SK-N-MC (cell line): Measurements from ENCODE around the gene MT2A.

Experiments used
- DNase-seq: peaks from one replicate; pipeline ENCODE4 v3.0.0-alpha.2; 2011; ENCODE audit warnings: low read depth, low spot score
- H3K27ac ChIP-seq: fragments of 200-600 bp; sonication (generic); 2 replicates; pipeline ENCODE4 v1.5.1; 2016; ENCODE audit warnings: mixed run types
- H3K36me3 ChIP-seq: fragments of 200-600 bp; sonication (generic); 2 replicates; pipeline ENCODE4 v1.6.1; 2017; ENCODE audit warnings: antibody characterized with exemption, low read length, mixed read lengths; ENCODE audit not compliant: insufficient read depth
- H3K4me3 ChIP-seq: fragments of 200-600 bp; sonication (generic); 2 replicates; pipeline ENCODE4 v1.5.1; 2016
- H3K9ac ChIP-seq: fragments of 200-600 bp; sonication (generic); 2 replicates; pipeline ENCODE4 v1.8.0; 2017; ENCODE audit warnings: mixed run types, mixed read lengths; ENCODE audit not compliant: insufficient read length
- H3K9me3 ChIP-seq: fragments of 200-600 bp; sonication (generic); 2 replicates; pipeline ENCODE4 v1.6.1; 2017; ENCODE audit warnings: low read depth, mild to moderate bottlenecking, antibody characterized with exemption, low read length, moderate library complexity, mixed read lengths
- EZH2 ChIP-seq: fragments of 200-600 bp; sonication (generic); IDR thresholded peaks from one replicate; pipeline ENCODE4 v1.6.1; 2017; ENCODE audit warnings: antibody characterized with exemption
- FOXP2 ChIP-seq: optimal IDR thresholded peaks from 2 replicates; pipeline ENCODE3; 2011; ENCODE audit warnings: mild to moderate bottlenecking, moderate library complexity; ENCODE audit not compliant: insufficient read depth; ENCODE audit errors: extremely low read length, control extremely low read depth
- POLR2AphosphoS5 ChIP-seq: IDR thresholded peaks from 2 replicates; pipeline ENCODE4 v1.6.1; 2012; ENCODE audit warnings: mild to moderate bottlenecking, low read depth, low read length, borderline replicate concordance

The MT2A gene

GRCh38 chr16:56631832-56632155 lies 23.4 kb downstream of the MT2A start:
- no peak overlapping the region for H3K9ac ChIP-seq
- DNase-seq: no peak
- no peak overlapping the region for H3K4me3 ChIP-seq

GRCh38 chr16:56632156-56632847 lies 23.9 kb downstream of the MT2A start, which contains the start of gene MT1M:
TSS of gene MT1M (plus strand) at chr16:56632659. CDS start at chr16:56632732, 73 bp downstream.
- H3K27ac ChIP-seq: no peak within 1 kb of the TSS
- TF ChIP-seq EZH2 (no peak), FOXP2 (no peak), POLR2AphosphoS5 (no peak)
- H3K9me3 ChIP-seq: no peaks in the 10 kb centered on the region
- no peak within 1 kb of the TSS for H3K9ac ChIP-seq
- DNase-seq: no peak
- H3K4me3 ChIP-seq: no peak within 1 kb of the TSS
- H3K36me3 ChIP-seq: no peaks in the 10 kb centered on the region

More at GRCh38 chr16:56631832-56632155, 23.4 kb downstream of the MT2A start:
- Histone ChIP-seq H3K9me3 (no peaks in the 10 kb centered on the region), H3K36me3 (no peaks in the 10 kb centered on the region), H3K27ac (no peak overlapping the region)
- TF ChIP-seq EZH2: no peak
- no peak for TF ChIP-seq FOXP2
- no peak for TF ChIP-seq POLR2AphosphoS5

GRCh38 chr16:56632848-56633365 lies 24.5 kb downstream of the MT2A start:
- Histone ChIP-seq H3K36me3 (no peaks in the 10 kb centered on the region), H3K4me3 (no peak overlapping the region), H3K9ac (no peak overlapping the region), H3K9me3 (no peaks in the 10 kb centered on the region), H3K27ac (no peak overlapping the region)
- TF ChIP-seq EZH2 (no peak), FOXP2 (no peak), POLR2AphosphoS5 (no peak)
- no peak for DNase-seq

- no peak overlapping the region for H3K4me3 ChIP-seq
- TF ChIP-seq FOXP2: no peak
- no peak for TF ChIP-seq EZH2
- no peak for DNase-seq
- no peak overlapping the region for H3K27ac ChIP-seq
- no peak overlapping the region for H3K9ac ChIP-seq
- H3K9me3 ChIP-seq: no peaks in the 10 kb centered on the region
- H3K36me3 ChIP-seq: no peaks in the 10 kb centered on the region
Observed at GRCh38 chr16:56633535-56633934, 25.2 kb downstream of the MT2A start.

- Histone ChIP-seq H3K9me3 (no peaks in the 10 kb centered on the region), H3K4me3 (no peak overlapping the region), H3K27ac (no peak overlapping the region), H3K9ac (no peak overlapping the region), H3K36me3 (no peaks in the 10 kb centered on the region)
- no peak for DNase-seq
- TF ChIP-seq FOXP2 (no peak), POLR2AphosphoS5 (no peak), EZH2 (no peak)
Observed at GRCh38 chr16:56634715-56635440, 26.5 kb downstream of the MT2A start.

- no peak overlapping the region for H3K9ac ChIP-seq
- H3K36me3 ChIP-seq: no peaks in the 10 kb centered on the region
- DNase-seq: no peak
- no peaks in the 10 kb centered on the region for H3K9me3 ChIP-seq
- H3K4me3 ChIP-seq: no peak overlapping the region
- no peak for TF ChIP-seq EZH2
- no peak for TF ChIP-seq POLR2AphosphoS5
- no peak for TF ChIP-seq FOXP2
- no peak overlapping the region for H3K27ac ChIP-seq
Observed at GRCh38 chr16:56635441-56635967, 27.1 kb downstream of the MT2A start.

GRCh38 chr16:56636616-56637413 lies 28.4 kb downstream of the MT2A start:
- DNase-seq: no peak
- no peak overlapping the region for H3K9ac ChIP-seq
- TF ChIP-seq FOXP2: no peak
- no peak for TF ChIP-seq EZH2
- TF ChIP-seq POLR2AphosphoS5: no peak
- H3K27ac ChIP-seq: no peak overlapping the region
- no peak overlapping the region for H3K4me3 ChIP-seq
- H3K36me3 ChIP-seq: no peaks in the 10 kb centered on the region
- H3K9me3 ChIP-seq: no peaks in the 10 kb centered on the region
